Type B pancreatic cell (in vitro differentiated cells): ENCODE measurements around the gene ACSM2A. TPM values are rescaled to one million over a fixed set of nuclear protein-coding genes. Genes with fewer than 3 reads are reported as not detected.
"Not testable (repeated sequence)": the region's sequence is repeated elsewhere in the genome, so short reads cannot be mapped to it uniquely, and the experiment has no call there.

Source experiments
- DNase-seq: peaks from one replicate; pipeline ENCODE4 v3.0.0; 2021; ENCODE audit warnings: mixed read lengths; ENCODE audit not compliant: unreplicated experiment; ENCODE audit errors: extremely low spot score
- H3K27ac Mint-ChIP-seq: 2 replicates; pipeline ENCODE4 v1.8.0; 2021; ENCODE audit warnings: mild to moderate bottlenecking, mixed read lengths
- H3K27me3 Mint-ChIP-seq: 2 replicates; pipeline ENCODE4 v1.8.0; 2021; ENCODE audit warnings: mixed read lengths
- H3K36me3 Mint-ChIP-seq: 2 replicates; pipeline ENCODE4 v1.8.0; 2021; ENCODE audit warnings: mixed read lengths
- H3K4me1 Mint-ChIP-seq: one replicate; pipeline ENCODE4 v1.8.0; 2021; ENCODE audit warnings: mixed read lengths; ENCODE audit not compliant: unreplicated experiment
- H3K4me3 Mint-ChIP-seq: 2 replicates; pipeline ENCODE4 v1.8.0; 2021; ENCODE audit warnings: mild to moderate bottlenecking, mixed read lengths
- H3K9me3 Mint-ChIP-seq: 2 replicates; pipeline ENCODE4 v1.8.0; 2021; ENCODE audit warnings: mixed read lengths
- CTCF ChIP-seq: fragments of 200-600 bp; sonication (generic); conservative IDR thresholded peaks from 2 replicates; pipeline ENCODE4 v1.5.0; 2021; ENCODE audit warnings: antibody characterized with exemption, mild to moderate bottlenecking
- long read RNA-seq: library from polyadenylated mRNA; unstranded; transcript quantifications from one replicate; pipeline ENCODE4 v2.0.0, GENCODE V29; 2020
- total RNA-seq: library from RNA; stranded (reverse); gene quantifications from 2 replicates; pipeline ENCODE4 v1.2.1, GENCODE V29; 2021; ENCODE audit warnings: low replicate concordance

Gene ACSM2A, protein sequence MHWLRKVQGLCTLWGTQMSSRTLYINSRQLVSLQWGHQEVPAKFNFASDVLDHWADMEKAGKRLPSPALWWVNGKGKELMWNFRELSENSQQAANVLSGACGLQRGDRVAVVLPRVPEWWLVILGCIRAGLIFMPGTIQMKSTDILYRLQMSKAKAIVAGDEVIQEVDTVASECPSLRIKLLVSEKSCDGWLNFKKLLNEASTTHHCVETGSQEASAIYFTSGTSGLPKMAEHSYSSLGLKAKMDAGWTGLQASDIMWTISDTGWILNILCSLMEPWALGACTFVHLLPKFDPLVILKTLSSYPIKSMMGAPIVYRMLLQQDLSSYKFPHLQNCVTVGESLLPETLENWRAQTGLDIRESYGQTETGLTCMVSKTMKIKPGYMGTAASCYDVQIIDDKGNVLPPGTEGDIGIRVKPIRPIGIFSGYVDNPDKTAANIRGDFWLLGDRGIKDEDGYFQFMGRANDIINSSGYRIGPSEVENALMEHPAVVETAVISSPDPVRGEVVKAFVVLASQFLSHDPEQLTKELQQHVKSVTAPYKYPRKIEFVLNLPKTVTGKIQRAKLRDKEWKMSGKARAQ
- 0.14 and 1.8 TPM in 2 replicates for total RNA-seq
- long read RNA-seq, partial matches to known transcripts, result 1 of 3 reads
- long read RNA-seq, other reads (novel, unspliced or antisense), result 1 of 3 reads

GRCh38 chr16:20451364-20451763 lies at the start of gene ACSM2A:
Gene ACSM2A (plus strand): TSS chr16:20451521. CDS start chr16:20460115, 8,594 bp downstream.
- not testable (repeated sequence) for H3K27ac Mint-ChIP-seq, H3K27me3 Mint-ChIP-seq, H3K4me1 Mint-ChIP-seq, H3K9me3 Mint-ChIP-seq, DNase-seq, H3K4me3 Mint-ChIP-seq, H3K36me3 Mint-ChIP-seq

DNA sequence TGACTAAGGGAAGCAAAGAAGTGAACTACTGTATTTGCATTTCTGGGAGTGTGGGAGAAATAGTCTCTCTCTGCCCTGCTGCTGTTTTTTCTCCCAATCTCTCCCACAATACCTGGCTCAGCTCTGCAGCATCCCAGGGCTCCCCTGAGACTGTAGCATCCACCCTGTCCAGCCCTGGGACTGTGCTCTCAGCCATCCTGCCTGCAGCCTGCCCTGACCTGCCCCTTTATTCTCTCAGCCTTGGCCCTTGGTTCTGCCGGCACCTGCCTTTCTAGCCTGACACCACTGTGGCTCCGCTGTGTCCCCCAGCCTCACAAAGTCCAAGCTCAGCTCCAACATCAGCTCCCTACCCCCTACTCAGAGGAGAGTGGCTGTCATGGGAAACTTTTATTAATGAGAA lies 48.7 kb upstream of the ACSM2A start:
- no peak overlapping the region for H3K27ac Mint-ChIP-seq
- no peak overlapping the region for H3K4me3 Mint-ChIP-seq
- no peaks in the 10 kb centered on the region for H3K27me3 Mint-ChIP-seq
- no peak for DNase-seq
- TF ChIP-seq CTCF, result no peak
- no peaks in the 10 kb centered on the region for H3K4me1 Mint-ChIP-seq
- no peaks in the 10 kb centered on the region for H3K36me3 Mint-ChIP-seq
- no peaks in the 10 kb centered on the region for H3K9me3 Mint-ChIP-seq

- no peaks in the 10 kb centered on the region for H3K27me3 Mint-ChIP-seq
- H3K36me3 Mint-ChIP-seq, result no peaks in the 10 kb centered on the region
- no peak for TF ChIP-seq CTCF
- DNase-seq, result no peak
- no peaks in the 10 kb centered on the region for H3K9me3 Mint-ChIP-seq
- H3K4me3 Mint-ChIP-seq, result no peak within 1 kb of the TSS
- H3K4me1 Mint-ChIP-seq, result no peaks in the 10 kb centered on the region
- H3K27ac Mint-ChIP-seq, result no peak within 1 kb of the TSS
Observed at GRCh38 chr16:20404637-20405036, 46.7 kb upstream of the ACSM2A start, which contains the start of gene PDILT. Gene PDILT (minus strand): TSS chr16:20404737. CDS start chr16:20399300, 5,437 bp downstream.

DNA sequence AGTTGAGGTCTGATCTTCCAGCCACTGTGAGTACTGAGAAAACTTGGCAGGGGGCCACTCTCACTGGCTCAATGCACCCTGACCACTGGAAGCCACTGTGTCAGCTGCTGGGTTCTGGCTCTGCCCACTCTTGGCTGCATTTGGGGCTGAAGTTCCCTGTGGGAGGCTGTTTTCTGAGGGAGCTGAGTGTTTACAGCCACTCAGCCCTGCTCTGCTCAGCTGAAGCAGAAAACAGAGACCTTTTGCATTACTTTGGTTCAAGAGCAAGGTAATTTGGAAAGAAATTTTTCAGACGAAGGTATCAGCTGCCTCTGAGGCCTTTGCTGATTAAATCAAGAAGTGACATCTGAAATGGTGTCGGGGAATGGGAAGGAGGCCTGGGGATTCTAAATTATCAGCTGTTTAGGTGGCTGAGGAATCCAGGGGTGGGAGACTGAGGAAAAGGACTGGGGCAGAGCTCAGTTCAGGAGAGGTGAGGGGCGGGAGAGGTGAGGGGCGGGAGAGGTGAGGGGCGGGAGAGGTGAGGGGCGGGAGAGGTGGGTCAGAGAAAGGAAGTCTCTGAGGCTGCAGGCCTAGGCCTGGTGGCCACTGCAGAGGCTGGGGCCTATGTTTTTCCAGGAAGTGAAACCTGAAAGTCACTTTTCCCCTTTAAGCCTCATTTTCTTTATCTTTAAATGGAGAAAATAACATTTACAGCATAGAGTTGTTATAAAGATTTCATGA lies 41.8 kb upstream of the ACSM2A start, which contains the start of gene ACSM5:
Gene ACSM5, plus strand, starts transcription at position 137 of the 723 bp plus-strand sequence. CDS start 1,951 bp downstream, outside the sequence.
- DNase-seq, result no peak
- TF ChIP-seq CTCF, result no peak
- no peaks in the 10 kb centered on the region for H3K4me1 Mint-ChIP-seq

GRCh38 chr16:20410121-20410723 lies 41.1 kb upstream of the ACSM2A start:
- DNase-seq, result no peak
- H3K4me1 Mint-ChIP-seq, result no peaks in the 10 kb centered on the region
- no peaks in the 10 kb centered on the region for H3K36me3 Mint-ChIP-seq
- no peaks in the 10 kb centered on the region for H3K9me3 Mint-ChIP-seq
- no peak for TF ChIP-seq CTCF
- H3K27me3 Mint-ChIP-seq, result peaks cover 7% of the 10 kb centered on the region
- no peak overlapping the region for H3K27ac Mint-ChIP-seq
- H3K4me3 Mint-ChIP-seq, result no peak overlapping the region

More for the DNA sequence above, 41.8 kb upstream of the ACSM2A start, which contains the start of gene ACSM5:
- Mint-ChIP-seq H3K9me3 (no peaks in the 10 kb centered on the region), H3K36me3 (no peaks in the 10 kb centered on the region), H3K4me3 (no peak within 1 kb of the TSS), H3K27me3 (peaks cover 5% of the 10 kb centered on the region), H3K27ac (no peak within 1 kb of the TSS)
